ENCODE measurements around the gene EVI5. TPM values are rescaled to one million over a fixed set of nuclear protein-coding genes. Genes with fewer than 3 reads are reported as not detected.

The EVI5 gene
- polyA plus RNA-seq, 3 donors: 7.6 to 19.4 (median 14.3) TPM

GRCh38 chr1:92571578-92571977, 213.3 kb downstream of the EVI5 start:
- Mint-ChIP-seq H3K9me3 (no peaks in the 10 kb centered on the region), H3K27ac (no peak overlapping the region), H3K27me3 (ENCODE audit: low read depth in 3 of 3) (no peaks in the 10 kb centered on the region), H3K4me1 (peaks cover 16% of the 10 kb centered on the region), H3K36me3 (peaks cover 28 to 32% of the 10 kb centered on the region in 2 donors), H3K4me3 (no peak overlapping the region)
- Histone ChIP-seq H4K20me1 (ENCODE audit: insufficient read depth, low read length) (no peaks in the 10 kb centered on the region), H3K9me3 (replicated peaks in 1 of 2; ENCODE audit: control insufficient read depth in 1 of 2, insufficient read depth in 1 of 2, low read length in 2 of 2) (no peaks in the 10 kb centered on the region), H3K79me2 (ENCODE audit: insufficient read depth, low read length) (no peaks in the 10 kb centered on the region), H3K36me3 (replicated peaks in 1 of 2; ENCODE audit: control insufficient read depth in 1 of 2, insufficient read depth in 2 of 2, low read length in 2 of 2) (peaks cover 0 to 6% of the 10 kb centered on the region in 2 donors), H3K4me1 (ENCODE audit: control insufficient read depth in 1 of 2, insufficient read depth in 2 of 2, low read length in 2 of 2) (peaks cover 3 to 6% of the 10 kb centered on the region in 2 donors), H3K4me2 (replicated peaks; ENCODE audit: extremely low read depth, low read length, poor library complexity, severe bottlenecking) (no peak overlapping the region), H3K27me3 (ENCODE audit: control insufficient read depth in 2 of 2, insufficient read depth in 2 of 2, low read length in 2 of 2) (no peaks in the 10 kb centered on the region), H3K4me3 (replicated peaks in 1 of 3; ENCODE audit: low read depth in 2 of 3, low read length in 3 of 3) (no peak overlapping the region), H3K9ac (ENCODE audit: insufficient read depth, low read length, poor library complexity, severe bottlenecking) (no peak overlapping the region), H2AFZ (ENCODE audit: insufficient read depth, low read depth, low read length, poor library complexity, severe bottlenecking) (no peak overlapping the region), H3K27ac (ENCODE audit: low read depth in 1 of 2, low read length in 2 of 2) (no peak overlapping the region)
- TF ChIP-seq, protein P1, sequence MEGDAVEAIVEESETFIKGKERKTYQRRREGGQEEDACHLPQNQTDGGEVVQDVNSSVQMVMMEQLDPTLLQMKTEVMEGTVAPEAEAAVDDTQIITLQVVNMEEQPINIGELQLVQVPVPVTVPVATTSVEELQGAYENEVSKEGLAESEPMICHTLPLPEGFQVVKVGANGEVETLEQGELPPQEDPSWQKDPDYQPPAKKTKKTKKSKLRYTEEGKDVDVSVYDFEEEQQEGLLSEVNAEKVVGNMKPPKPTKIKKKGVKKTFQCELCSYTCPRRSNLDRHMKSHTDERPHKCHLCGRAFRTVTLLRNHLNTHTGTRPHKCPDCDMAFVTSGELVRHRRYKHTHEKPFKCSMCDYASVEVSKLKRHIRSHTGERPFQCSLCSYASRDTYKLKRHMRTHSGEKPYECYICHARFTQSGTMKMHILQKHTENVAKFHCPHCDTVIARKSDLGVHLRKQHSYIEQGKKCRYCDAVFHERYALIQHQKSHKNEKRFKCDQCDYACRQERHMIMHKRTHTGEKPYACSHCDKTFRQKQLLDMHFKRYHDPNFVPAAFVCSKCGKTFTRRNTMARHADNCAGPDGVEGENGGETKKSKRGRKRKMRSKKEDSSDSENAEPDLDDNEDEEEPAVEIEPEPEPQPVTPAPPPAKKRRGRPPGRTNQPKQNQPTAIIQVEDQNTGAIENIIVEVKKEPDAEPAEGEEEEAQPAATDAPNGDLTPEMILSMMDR (IDR thresholded peaks at IDR 0.05): no peak
- WGBS (ENCODE audit: insufficient coverage): no CpG with 5 or more reads among the region's 2 CpGs
- intact Hi-C loops (cut with micrococcal nuclease): no loop called here
- no peak for DNase-seq

- intact Hi-C loops (cut with micrococcal nuclease): no loop called here
- no peak overlapping the region for H3K4me2 ChIP-seq (replicated peaks; ENCODE audit: extremely low read depth, low read length, poor library complexity, severe bottlenecking)
- peaks cover 21 to 24% of the 10 kb centered on the region in 2 donors for H3K36me3 Mint-ChIP-seq
- no peak overlapping the region for H3K27ac Mint-ChIP-seq
- no peaks in the 10 kb centered on the region for H3K79me2 ChIP-seq (ENCODE audit: insufficient read depth, low read length)
- WGBS (ENCODE audit: insufficient coverage): no CpG with 5 or more reads among the region's 1 CpG
- peaks cover 3 to 13% of the 10 kb centered on the region in 2 donors for H3K4me1 ChIP-seq (ENCODE audit: control insufficient read depth in 1 of 2, insufficient read depth in 2 of 2, low read length in 2 of 2)
- H2AFZ ChIP-seq (ENCODE audit: insufficient read depth, low read depth, low read length, poor library complexity, severe bottlenecking): no peak overlapping the region
- H3K27me3 ChIP-seq (ENCODE audit: control insufficient read depth in 2 of 2, insufficient read depth in 2 of 2, low read length in 2 of 2): no peaks in the 10 kb centered on the region
- TF ChIP-seq, protein P1 (IDR thresholded peaks at IDR 0.05): no peak
- H3K27me3 Mint-ChIP-seq (ENCODE audit: low read depth in 3 of 3): no peaks in the 10 kb centered on the region
- H3K9me3 ChIP-seq (replicated peaks in 1 of 2; ENCODE audit: control insufficient read depth in 1 of 2, insufficient read depth in 1 of 2, low read length in 2 of 2): no peaks in the 10 kb centered on the region
- no peaks in the 10 kb centered on the region for H4K20me1 ChIP-seq (ENCODE audit: insufficient read depth, low read length)
- no peaks in the 10 kb centered on the region for H3K36me3 ChIP-seq (replicated peaks in 1 of 2; ENCODE audit: control insufficient read depth in 1 of 2, insufficient read depth in 2 of 2, low read length in 2 of 2)
- H3K4me1 Mint-ChIP-seq: peaks cover 22% of the 10 kb centered on the region
- H3K9ac ChIP-seq (ENCODE audit: insufficient read depth, low read length, poor library complexity, severe bottlenecking): no peak overlapping the region
- peak in 1 of 3 donors; percentile 4 for DNase-seq
- H3K27ac ChIP-seq (ENCODE audit: low read depth in 1 of 2, low read length in 2 of 2): no peak overlapping the region
- H3K9me3 Mint-ChIP-seq: no peaks in the 10 kb centered on the region
- H3K4me3 ChIP-seq (replicated peaks in 1 of 3; ENCODE audit: low read depth in 2 of 3, low read length in 3 of 3): no peak overlapping the region
- H3K4me3 Mint-ChIP-seq: no peak overlapping the region
Observed at GRCh38 chr1:92567211-92567868, 217.6 kb downstream of the EVI5 start.
